Measurements from ENCODE around the gene ADCY3. TPM values are rescaled to one million over a fixed set of nuclear protein-coding genes. Genes with fewer than 3 reads are reported as not detected.

ADCY3 gene
- total RNA-seq, 1 experiment from 2014 or later = 39.5 TPM

- Mint-ChIP-seq H3K4me3 (no peak overlapping the region), H3K36me3 (ENCODE audit: insufficient read depth in 1 of 3, low read depth in 3 of 3) (peaks cover 39 to 74% (median 65%) of the 10 kb centered on the region in 3 experiments; a peak in 6 of 7 replicates), H3K27ac (peak overlapping the region in 2 of 3 experiments; percentile 57 to 83; a peak in 3 of 7 replicates), H3K4me1 (peaks cover 0 to 7% of the 10 kb centered on the region in 2 experiments; a peak in 3 of 4 replicates), H3K9me3 (peaks cover 0 to 3% of the 10 kb centered on the region in 2 experiments; a peak in 1 of 5 replicates), H3K27me3 (ENCODE audit: low read depth) (no peaks in the 10 kb centered on the region)
- Histone ChIP-seq H3T11ph (ENCODE audit: low read length) (no peak overlapping the region), H4K5ac (ENCODE audit: insufficient read length, low read depth, low read length) (no peak overlapping the region), H3K27ac (ENCODE audit: insufficient read length, low read depth, low read length) (no peak overlapping the region), H2AK5ac (ENCODE audit: insufficient read length, low read length) (no peak overlapping the region), H4K20me1 (ENCODE audit: control insufficient read depth, insufficient read depth, insufficient read length) (no peaks in the 10 kb centered on the region), H3K18ac (ENCODE audit: insufficient read length, low read depth, low read length) (no peak overlapping the region), H4K91ac (ENCODE audit: insufficient read length, low read depth, low read length) (no peak overlapping the region), H2BK15ac (ENCODE audit: low read depth, low read length) (no peak overlapping the region), H2BK12ac (ENCODE audit: insufficient read length, low read depth, low read length) (no peak overlapping the region), H3K4ac (ENCODE audit: low read depth, low read length) (no peak overlapping the region), H3K79me2 (ENCODE audit: insufficient read depth, low read length) (peaks cover 5% of the 10 kb centered on the region; the same call in 1 of the 2 replicates), H3K27me3 (ENCODE audit: insufficient read depth, low read length) (no peaks in the 10 kb centered on the region), H3K56ac (ENCODE audit: insufficient read length, low read depth, low read length) (no peak overlapping the region), H2BK20ac (ENCODE audit: low read depth, low read length, poor library complexity, severe bottlenecking) (no peak overlapping the region), H2BK120ac (ENCODE audit: low read depth, low read length, poor library complexity, severe bottlenecking) (no peak overlapping the region), H3K4me1 (ENCODE audit: insufficient read depth, low read length) (no peaks in the 10 kb centered on the region), H2BK5ac (ENCODE audit: insufficient read length, low read length) (no peak overlapping the region), H3K79me1 (ENCODE audit: insufficient read depth, low read depth, low read length, poor library complexity, severe bottlenecking) (no peaks in the 10 kb centered on the region), H4K8ac (replicated peaks; ENCODE audit: insufficient read length, low read depth, low read length) (no peak overlapping the region), H3K9ac (ENCODE audit: extremely low read depth, insufficient read length, low read length) (no peak overlapping the region), H3K9me3 (ENCODE audit: control insufficient read depth, low read depth, low read length) (no peaks in the 10 kb centered on the region), H3K23me2 (ENCODE audit: insufficient read length, low read depth, low read length, poor library complexity, severe bottlenecking) (no peaks in the 10 kb centered on the region), H3K23ac (ENCODE audit: insufficient read length, low read depth, low read length) (no peak overlapping the region), H3K4me2 (ENCODE audit: insufficient read depth, insufficient read length, low read length) (no peak overlapping the region), H2AFZ (ENCODE audit: low read length) (no peak overlapping the region), H3K14ac (ENCODE audit: insufficient read depth, low read length) (no peak overlapping the region)
- WGBS (ENCODE audit: extremely low coverage, insufficient read length, low lambda C conversion rate) = no CpG with 5 or more reads among the region's 4 CpGs
- no peak for DNase-seq
- TF ChIP-seq CTCF (conservative IDR thresholded peaks at IDR 0.05) = no peak
Measured at GRCh38 chr2:24813691-24814137, 106.3 kb downstream of the ADCY3 start.

Data from H9 (cell line).